ENCODE results near the gene HECTD1.
"Not testable (repeated sequence)": the region's sequence is repeated elsewhere in the genome, so short reads cannot be mapped to it uniquely, and the experiment has no call there.

The HECTD1 gene

DNA sequence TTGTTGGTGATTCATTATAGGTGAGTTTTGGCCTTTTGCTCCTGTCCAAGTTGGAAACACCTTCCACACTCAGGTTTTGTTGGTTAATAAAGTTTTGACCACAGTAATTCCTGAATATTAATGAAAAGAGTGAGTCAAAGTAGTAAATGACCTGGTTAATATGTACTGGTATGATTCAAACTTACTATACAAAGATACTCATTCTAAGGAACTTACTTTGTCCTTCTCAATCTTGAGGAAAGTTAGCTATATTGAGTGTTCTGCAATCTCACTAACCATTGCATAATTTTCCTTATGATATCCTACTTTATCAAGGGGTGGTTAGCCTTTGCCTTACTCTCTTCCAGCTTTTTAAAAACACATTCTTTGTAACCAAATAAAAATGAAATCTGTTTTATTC, 20.9 kb upstream of the HECTD1 start:
- DNase-seq (ENCODE audit: low read depth in 2 of 2) = no peak

DNA sequence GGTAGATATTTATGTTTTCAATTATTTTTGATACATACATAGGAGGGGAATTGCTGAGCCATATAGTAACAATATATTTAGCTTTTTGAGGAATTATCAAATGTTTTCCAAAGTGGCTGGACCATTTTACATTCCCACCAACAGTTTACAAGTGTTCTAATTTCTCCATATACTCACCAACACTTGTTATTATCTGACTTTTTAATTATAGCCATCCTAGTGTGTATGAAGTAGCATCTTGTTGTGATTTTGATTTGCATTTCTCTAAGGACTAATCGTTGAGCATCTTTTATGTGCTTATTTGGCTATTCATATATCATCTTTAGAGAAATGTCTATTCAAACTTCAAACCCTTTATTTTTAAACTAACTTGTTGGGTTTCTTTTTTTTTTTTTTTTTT, 17.2 kb upstream of the HECTD1 start:
- DNase-seq (ENCODE audit: low read depth in 2 of 2) = no peak

GRCh38 chr14:31223331-31223730, 15.7 kb upstream of the HECTD1 start:
- no peak for DNase-seq (ENCODE audit: low read depth in 2 of 2)

DNA sequence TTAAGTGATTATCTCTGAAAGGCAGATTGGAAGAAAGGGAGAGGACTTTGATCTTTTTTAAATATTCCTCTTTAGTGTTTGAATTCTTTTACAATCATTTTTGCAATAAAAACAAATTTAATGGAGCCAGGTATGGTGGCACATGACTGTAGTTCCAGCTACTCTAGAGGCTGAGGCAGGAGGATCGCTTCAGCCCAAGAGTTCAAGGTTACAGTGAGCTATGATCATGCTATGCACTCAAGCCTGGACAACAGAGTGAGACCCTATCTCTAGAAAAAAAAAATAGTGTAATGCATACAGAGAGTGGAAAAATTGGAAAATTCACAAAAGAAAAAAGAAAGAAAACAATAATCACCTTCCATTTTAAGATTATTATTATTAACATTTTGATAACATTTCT, 15.2 kb upstream of the HECTD1 start:
- DNase-seq (ENCODE audit: low read depth in 2 of 2) = no peak

DNA sequence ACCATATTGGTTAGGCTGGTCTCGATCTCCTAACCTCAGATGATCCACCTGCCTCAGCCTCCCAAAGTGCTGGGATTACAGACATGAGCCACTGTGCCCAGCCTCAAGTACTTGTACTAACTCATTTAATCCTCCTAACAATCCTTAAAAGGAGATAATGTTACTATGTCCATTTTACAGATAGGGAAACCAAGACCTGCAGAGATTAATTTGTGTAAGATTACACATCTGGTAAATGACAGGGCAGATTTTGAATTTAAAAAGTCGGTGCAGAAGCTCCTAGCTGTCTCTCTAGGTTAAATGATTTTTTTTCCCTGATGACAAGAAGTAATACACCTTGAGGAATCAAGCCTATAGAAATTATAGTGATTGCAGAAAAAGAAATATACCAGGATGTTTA, 13.7 kb upstream of the HECTD1 start:
- no peak for DNase-seq (ENCODE audit: low read depth in 2 of 2)

DNA sequence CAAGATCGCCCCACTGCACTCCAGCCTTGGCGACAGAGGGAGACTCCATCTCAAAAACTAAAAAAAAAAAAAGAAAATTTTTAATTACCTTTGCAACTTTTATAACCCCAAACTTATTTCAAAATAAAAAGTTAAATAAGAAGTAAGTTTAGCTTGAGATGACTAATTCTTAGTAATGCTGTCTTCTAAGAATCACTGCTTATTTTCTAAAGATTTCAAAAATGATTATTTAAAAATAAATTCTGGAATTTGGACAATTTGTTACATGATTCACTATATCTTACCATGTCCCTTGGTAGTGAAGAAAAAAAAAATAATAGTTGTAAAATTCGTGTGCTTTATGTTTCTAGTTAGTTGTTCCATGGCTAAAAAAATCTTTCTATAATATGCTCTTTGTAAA, 11.6 kb upstream of the HECTD1 start:
- no peak for DNase-seq (ENCODE audit: low read depth in 2 of 2)

GRCh38 chr14:31216359-31216758, 8.8 kb upstream of the HECTD1 start:
- DNase-seq (ENCODE audit: low read depth in 2 of 2) = no peak

DNA sequence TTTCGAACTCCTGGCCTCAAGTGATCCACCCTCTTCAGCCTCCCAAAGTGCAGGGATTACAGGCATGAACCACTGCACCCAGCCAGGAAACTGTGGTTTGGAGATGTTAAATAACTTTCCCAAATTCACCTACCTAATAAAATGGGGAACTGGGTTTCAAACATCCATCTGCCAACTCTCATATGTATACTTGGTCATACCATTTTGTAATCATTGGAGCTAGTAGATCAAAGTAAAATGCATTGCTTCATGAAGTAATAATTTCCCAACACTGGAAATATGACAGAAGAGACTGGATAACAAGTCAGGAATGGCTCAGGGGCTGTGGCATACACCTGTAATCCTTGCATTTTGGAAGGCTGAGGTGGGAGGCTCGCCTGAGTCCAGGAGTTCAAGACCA, 5.3 kb upstream of the HECTD1 start:
- no peak for DNase-seq (ENCODE audit: low read depth in 2 of 2)

DNA sequence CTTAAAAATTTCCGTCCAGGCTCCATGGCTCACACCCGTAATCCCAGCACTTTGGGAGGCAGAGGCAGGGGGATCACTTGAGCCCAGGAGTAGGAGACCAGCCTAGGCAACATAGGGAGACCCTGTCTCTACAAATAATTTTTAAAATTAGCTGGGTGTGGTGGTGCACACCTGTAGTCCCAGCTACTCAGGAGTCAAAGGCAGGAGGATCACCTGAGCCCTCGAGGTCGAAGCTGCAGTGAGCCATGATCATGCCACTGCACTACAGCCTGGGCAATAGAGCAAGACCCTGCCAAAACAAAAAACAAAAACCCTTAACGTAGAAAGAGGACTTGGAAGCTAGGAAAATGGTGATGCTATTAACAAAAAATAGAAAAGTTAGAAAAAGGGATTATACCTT, 2.0 kb upstream of the HECTD1 start:
- DNase-seq (ENCODE audit: low read depth in 2 of 2) = no peak

DNA sequence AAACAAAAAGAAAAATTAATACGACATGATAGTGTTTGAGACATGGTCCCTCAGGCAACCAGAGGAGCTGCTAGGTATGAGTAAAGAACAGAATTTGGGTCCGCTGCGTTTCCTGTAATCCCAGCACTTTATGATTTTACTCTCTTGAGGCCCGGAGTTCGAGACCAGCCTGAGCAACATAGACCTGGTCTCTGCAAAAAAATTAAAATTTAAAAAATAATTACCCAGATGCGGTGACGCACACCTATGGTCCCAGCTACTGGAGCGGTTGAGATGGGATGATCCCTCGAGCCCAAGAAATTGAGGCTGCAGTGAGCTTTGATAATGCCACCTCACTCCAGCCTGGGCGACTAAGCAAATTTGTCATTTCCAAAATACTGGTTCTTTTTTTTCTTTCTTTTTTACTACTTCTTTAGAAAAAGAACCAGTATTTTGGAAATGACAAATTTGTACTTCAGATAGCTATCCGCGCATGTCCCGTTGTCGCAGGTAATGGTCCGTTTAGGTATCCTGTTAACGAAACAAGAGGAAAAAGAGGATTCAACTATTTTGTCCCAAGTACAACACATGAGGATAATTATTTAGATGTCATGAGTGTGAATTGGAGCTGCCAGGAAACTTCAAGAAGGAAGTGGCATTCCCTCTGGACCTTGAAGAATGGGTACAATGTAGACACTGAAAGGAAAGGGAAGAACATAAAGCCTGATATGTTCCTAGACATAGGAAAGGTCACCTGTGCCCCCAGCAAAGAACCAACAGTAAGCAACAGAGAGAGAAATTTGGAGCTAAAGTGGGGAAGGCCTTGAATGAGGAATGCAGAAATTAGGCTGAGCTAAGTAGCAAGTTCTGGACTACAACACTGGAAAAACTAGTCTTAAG, 1.2 kb upstream of the HECTD1 start:
- no peak for DNase-seq (ENCODE audit: low read depth in 2 of 2)

DNA sequence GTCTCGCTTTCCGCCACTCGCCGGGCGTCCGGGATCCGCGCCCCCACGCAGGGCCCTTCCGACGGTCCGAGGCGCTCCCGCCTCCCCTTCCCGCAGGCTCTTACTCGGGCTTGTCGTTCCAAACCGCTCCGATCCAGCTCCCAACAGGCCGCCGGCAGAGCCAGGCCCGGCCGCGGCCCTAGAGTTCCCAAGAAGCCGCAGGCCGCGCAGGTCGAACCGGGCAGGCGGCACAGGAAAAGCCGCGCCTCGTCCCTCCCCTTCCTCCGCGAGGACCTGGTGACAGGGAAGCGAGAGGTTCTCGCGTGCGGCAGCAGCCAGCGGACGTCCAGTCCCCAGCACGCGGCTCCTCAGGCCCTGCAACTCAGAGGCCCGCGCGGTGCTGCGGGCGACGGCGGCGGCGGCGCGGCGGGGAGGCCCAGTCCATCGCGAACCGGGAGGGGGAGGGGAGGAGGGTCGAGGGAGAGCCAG, 272 bp downstream of the HECTD1 start:
- DNase-seq (ENCODE audit: low read depth in 2 of 2) = no peak

GRCh38 chr14:31206536-31207286, 882 bp downstream of the HECTD1 start:
- DNase-seq (ENCODE audit: low read depth in 2 of 2) = no peak

DNA sequence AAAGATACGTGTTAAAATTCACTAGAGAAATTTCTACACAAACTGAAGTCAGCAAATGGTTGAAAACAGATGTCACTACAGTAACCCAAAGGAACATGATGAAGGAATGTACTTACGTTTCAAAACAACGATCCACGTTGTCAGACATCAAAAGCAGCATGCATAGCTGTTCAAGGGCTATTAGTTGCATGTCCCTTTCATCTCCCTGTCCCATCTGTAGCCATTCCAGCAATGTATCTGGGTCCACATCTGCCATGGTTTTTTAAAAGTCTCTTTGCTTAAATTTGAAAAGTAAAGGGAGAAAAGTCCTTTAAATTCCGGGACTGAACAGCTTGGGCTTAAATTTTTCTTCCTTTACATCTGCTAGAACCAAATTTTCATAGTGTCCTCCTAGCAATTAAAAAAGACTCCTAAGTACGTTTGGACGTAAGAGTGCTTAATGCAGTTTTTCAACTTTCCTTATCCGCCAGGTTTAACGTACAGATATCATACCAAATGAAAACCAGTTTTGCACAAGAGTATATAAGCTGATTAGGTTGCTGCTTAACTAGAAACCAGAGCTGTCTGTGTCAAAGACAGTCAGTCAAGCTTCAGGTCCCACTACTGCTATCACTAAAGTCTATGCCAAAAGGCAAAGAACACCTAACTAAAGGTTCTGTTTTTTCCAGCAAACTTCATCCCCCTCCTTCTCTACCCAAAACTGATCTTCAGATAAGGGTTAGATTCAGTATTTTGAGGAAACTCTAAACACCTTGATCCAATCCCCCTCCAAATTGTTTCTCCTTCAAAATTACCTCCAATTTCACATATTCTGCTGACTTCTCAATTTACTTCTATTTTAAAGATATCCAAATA, 1.7 kb downstream of the HECTD1 start:
- peak; percentile 50 to 64 for DNase-seq (ENCODE audit: low read depth in 2 of 2)

DNA sequence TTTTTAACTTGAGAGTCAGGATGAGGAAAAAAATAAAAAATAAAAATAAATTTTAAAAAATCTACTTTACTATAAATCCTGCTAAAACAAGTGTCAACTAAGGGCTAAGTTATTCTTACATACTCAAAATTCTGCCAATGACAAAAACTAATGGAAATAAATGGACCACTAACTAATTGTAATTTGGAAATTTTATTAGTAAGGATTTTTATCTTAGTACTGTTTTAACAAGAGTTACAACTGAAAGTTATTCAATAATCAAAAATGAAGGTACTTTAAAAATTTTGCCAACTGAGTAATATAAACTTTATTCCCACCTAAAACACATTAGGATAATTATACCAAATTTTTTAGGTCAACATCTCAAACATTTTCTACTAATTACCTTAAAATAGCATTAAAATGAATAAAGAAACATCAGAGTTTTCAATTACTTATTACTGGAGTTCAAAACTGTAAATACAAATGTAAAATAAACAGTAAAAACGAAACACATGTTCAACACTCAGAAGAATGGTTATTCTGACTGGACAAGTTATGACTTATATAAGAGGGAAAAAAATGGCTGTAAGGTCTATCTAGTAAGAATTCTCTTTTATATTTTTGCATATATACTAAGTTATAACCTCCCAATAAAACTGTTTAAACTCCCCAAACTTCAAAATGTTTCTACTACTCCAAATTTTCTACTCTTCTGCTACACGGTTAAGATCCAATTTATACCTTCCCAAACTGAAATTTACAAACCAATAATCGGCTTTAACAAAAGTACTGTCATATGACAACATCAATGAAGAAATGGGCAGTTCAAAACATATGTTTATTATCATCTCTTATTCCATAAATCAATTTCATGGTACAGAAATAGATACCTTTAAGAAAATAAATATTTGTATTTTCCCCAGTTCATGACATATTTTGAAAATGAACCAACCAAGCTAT, 2.7 kb downstream of the HECTD1 start:
- DNase-seq (ENCODE audit: low read depth in 2 of 2) = no peak

DNA sequence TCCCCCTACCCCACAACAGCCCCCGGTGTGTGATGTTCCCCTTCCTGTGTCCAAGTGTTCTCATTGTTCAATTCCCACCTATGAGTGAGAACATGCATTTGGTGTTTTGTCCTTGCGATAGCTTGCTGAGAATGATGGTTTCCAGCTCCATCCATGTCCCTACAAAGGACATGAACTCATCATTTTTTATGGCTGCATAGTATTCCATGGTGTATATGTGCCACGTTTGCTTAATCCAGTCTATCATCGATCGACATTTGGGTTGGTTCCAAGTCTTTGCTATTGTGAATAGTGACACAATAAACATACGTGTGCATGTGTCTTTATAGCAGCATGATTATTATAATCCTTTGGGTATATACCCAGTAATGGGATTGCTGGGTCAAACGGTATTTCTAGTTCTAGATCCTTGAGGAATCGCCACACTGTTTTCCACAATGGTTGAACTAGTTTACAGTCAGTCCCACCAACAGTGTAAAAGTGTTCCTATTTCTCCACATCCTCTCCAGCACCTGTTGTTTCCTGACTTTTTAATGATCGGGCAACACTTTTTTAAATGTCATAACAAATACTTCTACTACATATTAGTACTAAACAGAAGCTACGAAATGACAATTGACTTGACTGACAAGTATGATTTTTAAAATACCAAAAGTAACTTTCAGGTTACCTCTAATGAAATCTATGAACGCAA, 3.5 kb downstream of the HECTD1 start:
- DNase-seq (ENCODE audit: low read depth in 2 of 2) = not testable (repeated sequence)

GRCh38 chr14:31203414-31203742, 4.2 kb downstream of the HECTD1 start:
- DNase-seq (ENCODE audit: low read depth in 2 of 2) = no peak

DNA sequence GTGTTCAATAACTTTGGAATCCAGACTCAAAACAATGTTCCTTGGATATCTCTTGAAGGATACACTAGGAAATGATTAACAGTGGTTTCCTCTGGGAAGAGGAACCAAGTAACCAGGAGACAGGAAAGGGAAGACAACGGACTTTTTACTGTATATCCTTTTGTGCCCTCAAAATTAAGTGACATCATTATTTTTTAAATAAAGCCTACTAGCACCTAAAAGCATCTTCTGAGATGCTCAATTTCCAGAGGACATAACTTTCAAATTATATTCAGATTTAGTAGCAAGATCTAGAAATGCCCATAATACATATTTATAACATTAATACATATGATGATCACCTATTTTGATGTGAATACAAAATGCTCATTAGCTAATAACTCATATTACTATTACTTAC, 6.5 kb downstream of the HECTD1 start:
- DNase-seq (ENCODE audit: low read depth in 2 of 2) = no peak

DNA sequence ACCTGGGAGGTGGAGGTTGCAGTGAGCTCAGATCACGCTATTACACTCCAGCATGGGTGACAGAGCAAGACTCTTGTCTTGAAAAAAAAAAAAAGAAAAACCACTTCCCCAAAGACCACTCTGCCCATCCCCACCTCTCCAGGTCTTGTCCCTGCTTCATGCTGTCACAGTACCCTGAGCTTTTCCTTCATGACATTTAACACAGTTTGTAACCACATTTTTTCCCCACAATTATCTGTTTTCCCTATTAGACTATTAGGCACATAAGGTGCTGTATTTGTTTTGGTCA, 6.9 kb downstream of the HECTD1 start:
- DNase-seq (ENCODE audit: low read depth in 2 of 2) = no peak

GRCh38 chr14:31197671-31198070, 9.9 kb downstream of the HECTD1 start:
- DNase-seq (ENCODE audit: low read depth in 2 of 2) = no peak

DNA sequence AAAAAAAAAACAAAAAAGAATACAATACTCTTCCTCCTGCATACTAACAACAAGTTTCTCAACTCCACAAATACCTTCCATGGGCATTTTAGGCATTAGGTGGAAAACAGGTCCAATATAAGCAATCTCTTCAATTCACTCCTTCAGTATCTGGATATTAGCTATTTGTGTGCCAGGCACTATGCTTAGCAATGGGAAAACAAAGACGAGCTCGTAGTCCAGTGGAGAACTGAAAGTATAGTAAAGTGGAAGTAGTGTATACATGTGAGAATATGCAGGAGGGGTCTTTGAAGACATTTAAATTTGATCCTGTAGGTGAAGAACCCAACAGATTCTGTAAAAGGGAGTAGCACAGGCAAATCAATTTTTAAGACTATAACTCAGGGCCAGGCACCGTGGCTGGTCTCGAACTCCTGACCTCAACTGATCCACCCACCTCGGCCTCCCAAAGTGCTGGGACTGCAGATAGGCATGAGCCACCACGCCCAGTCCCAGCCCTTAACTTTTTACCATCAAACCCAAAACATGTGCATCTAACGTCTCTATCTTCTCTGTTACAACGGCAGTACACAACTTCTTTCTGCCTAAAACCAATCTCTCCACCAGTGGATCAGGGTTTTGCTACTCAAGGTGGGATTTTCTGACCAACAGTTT, 10.6 kb downstream of the HECTD1 start:
- no peak for DNase-seq (ENCODE audit: low read depth in 2 of 2)
